ENCODE results near the gene RNU6-1. TPM values are rescaled to one million over a fixed set of nuclear protein-coding genes. Genes with fewer than 3 reads are reported as not detected.

RNU6-1 gene
- total RNA-seq, 1 experiment from 2014 or later: not detected

DNA sequence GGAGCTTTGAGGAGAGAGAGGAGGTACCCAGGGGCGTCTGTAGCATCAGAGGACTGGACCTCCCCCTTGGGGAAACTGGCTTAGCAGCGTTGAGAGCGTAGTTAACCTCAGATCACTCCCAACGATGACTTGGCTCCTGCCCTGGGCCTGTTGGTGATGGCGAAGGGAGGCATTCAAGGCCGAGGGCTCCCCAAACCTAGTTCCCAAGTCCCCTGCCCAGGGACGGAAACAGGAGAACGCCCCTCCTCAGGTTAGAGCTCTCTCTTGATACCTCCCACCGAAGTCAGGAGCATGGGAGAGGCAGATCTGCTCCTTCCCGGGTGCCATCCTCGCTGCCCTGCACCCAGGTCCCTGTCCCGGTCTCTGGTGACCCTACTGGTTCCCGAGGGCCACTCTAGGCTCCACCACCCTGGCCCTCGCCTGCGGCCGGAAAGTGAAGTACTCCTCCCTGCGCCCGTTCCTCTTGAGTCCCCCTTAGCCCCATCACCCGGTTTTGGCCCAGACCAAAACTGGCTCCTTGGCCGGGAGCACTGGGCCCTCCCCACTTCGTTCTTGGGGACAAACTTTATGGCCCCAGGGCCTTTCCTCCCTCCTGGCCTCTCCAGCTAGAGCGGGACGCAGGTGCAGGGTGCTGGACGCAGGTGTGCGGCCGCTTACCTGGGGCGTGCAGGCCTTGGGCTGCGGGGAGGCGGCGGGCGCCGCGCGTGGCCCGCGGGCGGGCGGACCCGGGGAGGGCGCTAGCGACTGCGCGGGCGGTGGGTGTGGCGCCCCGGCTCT lies 17.1 kb downstream of the RNU6-1 start:
- Histone ChIP-seq H3K4me1 (ENCODE audit: control insufficient read depth, insufficient read depth, low read length) (peaks cover 14% of the 10 kb centered on the region), H3K27ac (ENCODE audit: low read length) (no peak overlapping the region), H3K4me3 (ENCODE audit: low read depth in 2 of 2, low read length in 2 of 2) (peak overlapping the region in 1 of 2 experiments; percentile 36; a peak in 3 of 4 replicates), H3K27me3 (ENCODE audit: control insufficient read depth, insufficient read depth, low read length) (peaks cover 19% of the 10 kb centered on the region; the same call in 1 of the 2 replicates), H3K9me3 (ENCODE audit: control insufficient read depth, insufficient read depth, low read depth, low read length) (no peaks in the 10 kb centered on the region), H3K36me3 (ENCODE audit: control insufficient read depth, insufficient read depth, low read length) (no peaks in the 10 kb centered on the region)
- DNase-seq (ENCODE audit: low read depth, low spot score) (no peak), ATAC-seq (peak; percentile 9; the same call in 1 of the 2 replicates)
- intact Hi-C loops (cut with micrococcal nuclease; ENCODE audit: unreplicated experiment): no loop called here
- POLR2A ChIA-PET: no interaction called here
- BruUV-seq (replicated peaks): no TSS peak
- CTCF ChIA-PET: no interaction called here
- in situ Hi-C loops (cut with HindIII; ENCODE audit: low pct_unique_long_range_greater_than_20kb, low sequenced_read_pairs): no loop called here
- TF ChIP-seq TCF7L2 (IDR thresholded peaks at IDR 0.05; ENCODE audit: low read depth, low read length) (no peak), POLR2AphosphoS5 (IDR thresholded peaks at IDR 0.05; ENCODE audit: low read depth, low read length) (no peak), SIN3A (IDR thresholded peaks at IDR 0.05; ENCODE audit: borderline replicate concordance, insufficient read depth, low read depth, low read length) (no peak)
- TF ChIP-seq, protein P1, sequence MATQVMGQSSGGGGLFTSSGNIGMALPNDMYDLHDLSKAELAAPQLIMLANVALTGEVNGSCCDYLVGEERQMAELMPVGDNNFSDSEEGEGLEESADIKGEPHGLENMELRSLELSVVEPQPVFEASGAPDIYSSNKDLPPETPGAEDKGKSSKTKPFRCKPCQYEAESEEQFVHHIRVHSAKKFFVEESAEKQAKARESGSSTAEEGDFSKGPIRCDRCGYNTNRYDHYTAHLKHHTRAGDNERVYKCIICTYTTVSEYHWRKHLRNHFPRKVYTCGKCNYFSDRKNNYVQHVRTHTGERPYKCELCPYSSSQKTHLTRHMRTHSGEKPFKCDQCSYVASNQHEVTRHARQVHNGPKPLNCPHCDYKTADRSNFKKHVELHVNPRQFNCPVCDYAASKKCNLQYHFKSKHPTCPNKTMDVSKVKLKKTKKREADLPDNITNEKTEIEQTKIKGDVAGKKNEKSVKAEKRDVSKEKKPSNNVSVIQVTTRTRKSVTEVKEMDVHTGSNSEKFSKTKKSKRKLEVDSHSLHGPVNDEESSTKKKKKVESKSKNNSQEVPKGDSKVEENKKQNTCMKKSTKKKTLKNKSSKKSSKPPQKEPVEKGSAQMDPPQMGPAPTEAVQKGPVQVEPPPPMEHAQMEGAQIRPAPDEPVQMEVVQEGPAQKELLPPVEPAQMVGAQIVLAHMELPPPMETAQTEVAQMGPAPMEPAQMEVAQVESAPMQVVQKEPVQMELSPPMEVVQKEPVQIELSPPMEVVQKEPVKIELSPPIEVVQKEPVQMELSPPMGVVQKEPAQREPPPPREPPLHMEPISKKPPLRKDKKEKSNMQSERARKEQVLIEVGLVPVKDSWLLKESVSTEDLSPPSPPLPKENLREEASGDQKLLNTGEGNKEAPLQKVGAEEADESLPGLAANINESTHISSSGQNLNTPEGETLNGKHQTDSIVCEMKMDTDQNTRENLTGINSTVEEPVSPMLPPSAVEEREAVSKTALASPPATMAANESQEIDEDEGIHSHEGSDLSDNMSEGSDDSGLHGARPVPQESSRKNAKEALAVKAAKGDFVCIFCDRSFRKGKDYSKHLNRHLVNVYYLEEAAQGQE (IDR thresholded peaks at IDR 0.05; ENCODE audit: insufficient read depth in 1 of 2, low read depth in 2 of 2, low read length in 1 of 2): no peak
- TF ChIP-seq, protein P2, sequence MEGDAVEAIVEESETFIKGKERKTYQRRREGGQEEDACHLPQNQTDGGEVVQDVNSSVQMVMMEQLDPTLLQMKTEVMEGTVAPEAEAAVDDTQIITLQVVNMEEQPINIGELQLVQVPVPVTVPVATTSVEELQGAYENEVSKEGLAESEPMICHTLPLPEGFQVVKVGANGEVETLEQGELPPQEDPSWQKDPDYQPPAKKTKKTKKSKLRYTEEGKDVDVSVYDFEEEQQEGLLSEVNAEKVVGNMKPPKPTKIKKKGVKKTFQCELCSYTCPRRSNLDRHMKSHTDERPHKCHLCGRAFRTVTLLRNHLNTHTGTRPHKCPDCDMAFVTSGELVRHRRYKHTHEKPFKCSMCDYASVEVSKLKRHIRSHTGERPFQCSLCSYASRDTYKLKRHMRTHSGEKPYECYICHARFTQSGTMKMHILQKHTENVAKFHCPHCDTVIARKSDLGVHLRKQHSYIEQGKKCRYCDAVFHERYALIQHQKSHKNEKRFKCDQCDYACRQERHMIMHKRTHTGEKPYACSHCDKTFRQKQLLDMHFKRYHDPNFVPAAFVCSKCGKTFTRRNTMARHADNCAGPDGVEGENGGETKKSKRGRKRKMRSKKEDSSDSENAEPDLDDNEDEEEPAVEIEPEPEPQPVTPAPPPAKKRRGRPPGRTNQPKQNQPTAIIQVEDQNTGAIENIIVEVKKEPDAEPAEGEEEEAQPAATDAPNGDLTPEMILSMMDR (IDR thresholded peaks at IDR 0.05): no peak

DNA sequence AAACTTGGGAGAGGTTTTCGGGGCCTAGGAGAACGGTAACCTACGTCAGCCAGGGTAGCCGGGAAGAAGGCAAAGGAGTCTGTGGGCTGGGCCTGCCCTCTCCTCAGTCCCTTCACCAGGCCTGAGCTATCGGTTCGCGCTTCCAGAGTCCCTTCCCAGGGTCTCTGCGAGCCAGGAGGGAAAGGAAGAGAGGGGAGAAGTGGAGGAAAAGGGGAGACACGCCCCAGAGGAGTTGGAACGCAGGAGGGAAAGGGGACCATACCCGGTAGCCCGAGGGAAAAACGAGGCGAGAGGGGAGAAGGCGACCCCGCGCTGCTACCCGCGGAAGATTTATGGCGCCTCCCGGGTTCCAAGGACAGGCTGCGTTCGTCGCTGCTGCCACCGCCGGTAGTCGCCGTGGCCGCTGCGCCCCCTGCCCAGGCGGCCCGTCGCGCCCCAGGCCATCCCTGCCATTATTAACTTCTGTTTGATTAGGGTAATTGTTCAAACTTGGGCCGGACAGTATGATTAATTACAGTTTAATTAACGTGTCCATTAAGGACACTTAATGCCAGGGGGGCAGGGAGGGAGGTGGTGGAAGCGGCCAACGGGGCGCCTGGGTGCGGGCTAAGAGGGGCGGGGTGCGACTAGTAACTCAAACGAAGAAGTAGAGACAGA lies 17.9 kb downstream of the RNU6-1 start:
- Histone ChIP-seq H3K36me3 (ENCODE audit: control insufficient read depth, insufficient read depth, low read length) (no peaks in the 10 kb centered on the region), H3K27me3 (ENCODE audit: control insufficient read depth, insufficient read depth, low read length) (peaks cover 19% of the 10 kb centered on the region; the same call in 1 of the 2 replicates), H3K4me1 (ENCODE audit: control insufficient read depth, insufficient read depth, low read length) (peaks cover 14% of the 10 kb centered on the region), H3K4me3 (ENCODE audit: low read depth in 2 of 2, low read length in 2 of 2) (no peak overlapping the region), H3K9me3 (ENCODE audit: control insufficient read depth, insufficient read depth, low read depth, low read length) (no peaks in the 10 kb centered on the region), H3K27ac (ENCODE audit: low read length) (no peak overlapping the region)
- no peak for DNase-seq (ENCODE audit: low read depth, low spot score)
- CTCF ChIA-PET: no interaction called here
- in situ Hi-C loops (cut with HindIII; ENCODE audit: low pct_unique_long_range_greater_than_20kb, low sequenced_read_pairs): no loop called here
- no TSS peak for BruUV-seq (replicated peaks)
- ATAC-seq: no peak
- POLR2A ChIA-PET: no interaction called here
- intact Hi-C loops (cut with micrococcal nuclease; ENCODE audit: unreplicated experiment): no loop called here
- no peak for TF ChIP-seq POLR2AphosphoS5 (IDR thresholded peaks at IDR 0.05; ENCODE audit: low read depth, low read length)
- TF ChIP-seq TCF7L2 (IDR thresholded peaks at IDR 0.05; ENCODE audit: low read depth, low read length): no peak
- TF ChIP-seq, protein P1 (IDR thresholded peaks at IDR 0.05; ENCODE audit: insufficient read depth in 1 of 2, low read depth in 2 of 2, low read length in 1 of 2): no peak
- TF ChIP-seq SIN3A (IDR thresholded peaks at IDR 0.05; ENCODE audit: borderline replicate concordance, insufficient read depth, low read depth, low read length): no peak
- TF ChIP-seq, protein P2 (IDR thresholded peaks at IDR 0.05): no peak
